Measurements from ENCODE around the gene TSFM.
"Not testable (repeated sequence)": the region's sequence is repeated elsewhere in the genome, so short reads cannot be mapped to it uniquely, and the experiment has no call there.

The TSFM gene

GRCh38 chr12:57763881-57764661 is 18.5 kb upstream of the TSFM start:
- DNase-seq (ENCODE audit: low read depth, low spot score) = no peak

GRCh38 chr12:57764662-57765002 is 18.0 kb upstream of the TSFM start:
- DNase-seq (ENCODE audit: low read depth, low spot score) = no peak

GRCh38 chr12:57765003-57765697 is 17.4 kb upstream of the TSFM start:
- no peak for DNase-seq (ENCODE audit: low read depth, low spot score)

- DNase-seq (ENCODE audit: low read depth, low spot score) = no peak
Measured at GRCh38 chr12:57765698-57766463, 16.7 kb upstream of the TSFM start.

- DNase-seq (ENCODE audit: low read depth, low spot score) = no peak
Measured at GRCh38 chr12:57766464-57767304, 15.9 kb upstream of the TSFM start, which contains the start of gene CYP27B1. TSS of gene CYP27B1 (minus strand) at chr12:57767078. CDS start at chr12:57767041, 37 bp downstream.

- DNase-seq (ENCODE audit: low read depth, low spot score) = no peak
Measured at GRCh38 chr12:57767305-57767698, 15.3 kb upstream of the TSFM start.

- DNase-seq (ENCODE audit: low read depth, low spot score) = no peak
Measured at GRCh38 chr12:57767876-57768275, 14.7 kb upstream of the TSFM start.

- no peak for DNase-seq (ENCODE audit: low read depth, low spot score)
Measured at GRCh38 chr12:57769594-57769993, 13.0 kb upstream of the TSFM start.

- DNase-seq (ENCODE audit: low read depth, low spot score) = no peak
Measured at GRCh38 chr12:57770734-57771133, 11.9 kb upstream of the TSFM start.

GRCh38 chr12:57771236-57771872 is 11.2 kb upstream of the TSFM start:
- DNase-seq (ENCODE audit: low read depth, low spot score) = peak; percentile 90

GRCh38 chr12:57771873-57772428 is 10.6 kb upstream of the TSFM start, which contains the start of gene METTL1:
TSS of gene METTL1 (minus strand) at chr12:57772105. CDS start at chr12:57772083, 22 bp downstream.
- peak; percentile 88 for DNase-seq (ENCODE audit: low read depth, low spot score)

- no peak for DNase-seq (ENCODE audit: low read depth, low spot score)
Measured at GRCh38 chr12:57772429-57773322, 9.9 kb upstream of the TSFM start, which contains the start of gene EEF1AKMT3. TSS of gene EEF1AKMT3 (plus strand) at chr12:57772614. CDS start at chr12:57772725, 111 bp downstream.

GRCh38 chr12:57774634-57775033 is 8.0 kb upstream of the TSFM start:
- not testable (repeated sequence) for DNase-seq (ENCODE audit: low read depth, low spot score)

GRCh38 chr12:57775044-57775443 is 7.5 kb upstream of the TSFM start:
- no peak for DNase-seq (ENCODE audit: low read depth, low spot score)

- no peak for DNase-seq (ENCODE audit: low read depth, low spot score)
Measured at GRCh38 chr12:57775563-57776246, 6.9 kb upstream of the TSFM start.

GRCh38 chr12:57776247-57776587 is 6.4 kb upstream of the TSFM start:
- DNase-seq (ENCODE audit: low read depth, low spot score) = no peak

GRCh38 chr12:57777367-57777766 is 5.2 kb upstream of the TSFM start:
- no peak for DNase-seq (ENCODE audit: low read depth, low spot score)

- DNase-seq (ENCODE audit: low read depth, low spot score) = no peak
Measured at GRCh38 chr12:57777911-57778310, 4.7 kb upstream of the TSFM start.

GRCh38 chr12:57779736-57780135 is 2.9 kb upstream of the TSFM start:
- DNase-seq (ENCODE audit: low read depth, low spot score) = no peak

Measured in activated naive CD8-positive, alpha-beta T cell treated with anti-CD3 and anti-CD28 coated beads, Interleukin-2, amount 50 U/mL, for 16 hours (primary cell).